ENCODE results near the gene RPS6KA4. TPM values are rescaled to one million over a fixed set of nuclear protein-coding genes. Genes with fewer than 3 reads are reported as not detected.

Gene RPS6KA4
- total RNA-seq, 1 donor from 2014 or later: 36.1 TPM

DNA sequence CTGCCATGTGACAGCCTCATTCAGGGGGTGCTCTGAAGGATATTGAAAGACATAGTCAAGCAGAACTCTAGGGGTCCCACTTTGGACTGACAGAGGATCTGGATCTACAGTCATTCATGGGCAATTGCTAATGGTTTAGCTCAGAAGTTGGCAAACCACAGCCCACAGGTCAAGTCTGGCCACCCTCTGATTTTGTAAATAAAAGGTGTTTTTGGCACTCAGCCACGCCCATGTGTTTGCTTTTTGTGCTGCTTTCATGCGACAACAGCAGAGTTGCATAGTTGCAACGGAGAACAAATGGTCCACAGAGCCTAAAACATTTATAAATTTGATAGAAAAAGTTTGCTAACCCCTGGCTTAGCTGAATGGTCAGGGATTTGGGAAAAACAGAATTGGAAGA lies 41.7 kb downstream of the RPS6KA4 start:
- TF ChIP-seq, protein P1, sequence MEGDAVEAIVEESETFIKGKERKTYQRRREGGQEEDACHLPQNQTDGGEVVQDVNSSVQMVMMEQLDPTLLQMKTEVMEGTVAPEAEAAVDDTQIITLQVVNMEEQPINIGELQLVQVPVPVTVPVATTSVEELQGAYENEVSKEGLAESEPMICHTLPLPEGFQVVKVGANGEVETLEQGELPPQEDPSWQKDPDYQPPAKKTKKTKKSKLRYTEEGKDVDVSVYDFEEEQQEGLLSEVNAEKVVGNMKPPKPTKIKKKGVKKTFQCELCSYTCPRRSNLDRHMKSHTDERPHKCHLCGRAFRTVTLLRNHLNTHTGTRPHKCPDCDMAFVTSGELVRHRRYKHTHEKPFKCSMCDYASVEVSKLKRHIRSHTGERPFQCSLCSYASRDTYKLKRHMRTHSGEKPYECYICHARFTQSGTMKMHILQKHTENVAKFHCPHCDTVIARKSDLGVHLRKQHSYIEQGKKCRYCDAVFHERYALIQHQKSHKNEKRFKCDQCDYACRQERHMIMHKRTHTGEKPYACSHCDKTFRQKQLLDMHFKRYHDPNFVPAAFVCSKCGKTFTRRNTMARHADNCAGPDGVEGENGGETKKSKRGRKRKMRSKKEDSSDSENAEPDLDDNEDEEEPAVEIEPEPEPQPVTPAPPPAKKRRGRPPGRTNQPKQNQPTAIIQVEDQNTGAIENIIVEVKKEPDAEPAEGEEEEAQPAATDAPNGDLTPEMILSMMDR (IDR thresholded peaks at IDR 0.05): no peak
- Histone ChIP-seq H3K27me3 (ENCODE audit: low read depth) (peaks cover 13% of the 10 kb centered on the region), H3K27ac (no peak overlapping the region), H3K9me3 (no peaks in the 10 kb centered on the region), H3K36me3 (no peaks in the 10 kb centered on the region), H3K4me3 (no peak overlapping the region), H3K4me1 (no peaks in the 10 kb centered on the region)
- ATAC-seq (no peak), DNase-seq (no peak)
- intact Hi-C loops (cut with DNase I): no loop called here

DNA sequence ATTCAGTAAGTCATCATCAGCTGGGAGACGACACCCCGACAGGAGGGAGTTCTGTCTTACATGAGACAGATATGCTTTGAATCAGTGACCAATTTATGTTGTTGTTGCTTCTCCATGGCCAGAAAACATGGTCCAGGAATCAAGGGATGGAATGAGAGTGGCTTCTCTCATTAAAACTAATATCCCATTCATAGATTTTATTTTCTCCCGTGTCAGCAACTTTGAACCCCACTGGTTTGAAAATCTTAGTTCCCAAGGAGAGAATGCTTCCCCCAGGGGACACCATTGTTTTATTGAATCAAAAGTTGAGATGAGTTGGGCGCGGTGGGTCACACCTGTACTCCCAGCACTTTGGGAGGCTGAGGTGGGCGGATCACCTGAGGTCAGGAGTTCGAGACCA lies 42.8 kb downstream of the RPS6KA4 start:
- Histone ChIP-seq H3K27ac (no peak overlapping the region), H3K36me3 (no peaks in the 10 kb centered on the region), H3K27me3 (ENCODE audit: low read depth) (peaks cover 3% of the 10 kb centered on the region), H3K9me3 (no peaks in the 10 kb centered on the region), H3K4me1 (peaks cover 4% of the 10 kb centered on the region), H3K4me3 (no peak overlapping the region)
- intact Hi-C loops (cut with DNase I): no loop called here
- ATAC-seq (no peak), DNase-seq (no peak)
- TF ChIP-seq, protein P1 (IDR thresholded peaks at IDR 0.05): no peak

DNA sequence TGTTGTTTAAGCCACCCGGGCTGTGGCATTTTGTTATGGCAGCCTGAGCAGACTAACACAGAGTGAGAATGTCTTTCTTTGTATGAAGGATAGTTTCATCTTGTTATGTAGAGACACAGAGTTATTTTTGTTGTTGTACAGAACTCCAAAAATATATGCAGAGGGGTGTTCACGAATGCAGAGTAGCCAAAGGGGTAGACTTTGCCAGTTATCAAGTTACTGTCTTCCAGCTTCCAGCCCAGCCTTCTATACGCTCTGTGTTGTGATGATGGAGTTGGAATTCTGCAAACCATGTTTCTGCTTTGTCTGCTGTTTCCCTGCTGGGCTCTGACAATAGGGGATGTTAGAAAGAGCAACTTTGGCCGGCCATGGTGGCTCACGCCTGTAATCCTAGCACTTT lies 44.1 kb downstream of the RPS6KA4 start:
- Histone ChIP-seq H3K4me1 (peaks cover 4% of the 10 kb centered on the region), H3K27ac (no peak overlapping the region), H3K27me3 (ENCODE audit: low read depth) (no peaks in the 10 kb centered on the region), H3K36me3 (no peaks in the 10 kb centered on the region), H3K9me3 (no peaks in the 10 kb centered on the region), H3K4me3 (no peak overlapping the region)
- no peak for DNase-seq
- TF ChIP-seq, protein P1 (IDR thresholded peaks at IDR 0.05): no peak
- ATAC-seq: no peak
- intact Hi-C loops (cut with DNase I): no loop called here

DNA sequence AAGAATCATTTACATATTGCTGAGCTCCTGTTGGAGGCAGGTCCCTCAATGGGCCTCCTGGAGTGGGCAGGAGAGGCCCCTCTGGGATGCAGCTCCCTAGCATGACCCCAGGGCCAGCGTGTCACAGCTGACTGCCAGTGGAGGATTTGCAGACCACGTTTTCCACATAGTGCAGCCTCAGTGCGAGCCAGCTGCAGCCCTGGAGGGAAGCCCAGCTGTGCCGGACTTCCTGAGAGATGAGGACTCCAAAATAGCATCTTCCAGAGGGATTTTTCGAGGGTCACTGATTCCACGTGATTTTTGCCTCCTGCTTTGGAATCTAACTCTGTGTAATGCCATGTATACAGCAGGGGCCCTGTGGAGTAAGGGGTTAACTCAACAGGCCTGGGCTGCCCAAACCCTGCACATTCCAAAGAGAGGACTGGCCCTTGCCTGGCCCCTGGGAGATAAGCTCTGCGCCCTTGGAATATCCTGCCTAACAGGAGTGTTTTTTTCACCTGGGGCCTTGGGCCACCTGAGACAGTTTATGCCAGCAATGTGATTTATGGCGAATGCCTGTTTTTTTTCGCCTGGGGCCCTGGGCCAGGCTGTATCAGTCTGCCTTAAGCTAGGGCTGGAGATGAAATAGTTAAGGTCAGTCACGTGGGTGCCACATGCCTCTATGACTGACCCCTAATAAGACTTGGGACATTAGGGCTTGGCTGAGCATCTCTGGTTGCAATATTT lies 47.4 kb downstream of the RPS6KA4 start:
- H3K27me3 ChIP-seq (ENCODE audit: low read depth): no peaks in the 10 kb centered on the region
- intact Hi-C loops (cut with DNase I): no loop called here
- H3K4me3 ChIP-seq: no peak overlapping the region
- no peak for DNase-seq
- H3K9me3 ChIP-seq: no peaks in the 10 kb centered on the region
- H3K36me3 ChIP-seq: no peaks in the 10 kb centered on the region
- peaks cover 7% of the 10 kb centered on the region for H3K4me1 ChIP-seq
- H3K27ac ChIP-seq: no peak overlapping the region
- no peak for ATAC-seq
- TF ChIP-seq, protein P1 (IDR thresholded peaks at IDR 0.05): no peak

DNA sequence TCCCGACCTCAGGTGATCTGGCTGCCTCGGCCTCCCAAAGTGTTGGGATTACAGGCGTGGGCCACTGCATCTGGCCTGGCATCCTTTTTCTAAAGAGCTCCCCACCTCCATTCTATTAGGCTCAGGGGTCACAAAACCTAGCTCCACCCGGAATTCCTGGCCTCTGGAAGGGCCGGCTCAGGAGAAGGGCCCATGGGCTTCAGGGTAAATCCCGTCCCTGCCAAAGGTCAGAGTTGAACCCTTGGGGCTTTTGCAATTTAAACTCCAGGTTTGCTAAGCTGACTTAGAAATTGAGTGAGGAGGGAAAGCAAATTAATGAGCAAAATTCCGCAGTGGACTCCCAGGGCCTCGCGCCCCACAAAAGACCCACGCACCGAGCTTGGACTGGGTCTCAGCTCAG lies 48.3 kb downstream of the RPS6KA4 start:
- Histone ChIP-seq H3K9me3 (no peaks in the 10 kb centered on the region), H3K36me3 (no peaks in the 10 kb centered on the region), H3K4me1 (peaks cover 7% of the 10 kb centered on the region), H3K27me3 (ENCODE audit: low read depth) (no peaks in the 10 kb centered on the region), H3K4me3 (no peak overlapping the region), H3K27ac (no peak overlapping the region)
- ATAC-seq (no peak), DNase-seq (no peak)
- intact Hi-C loops (cut with DNase I): no loop called here
- TF ChIP-seq, protein P1 (IDR thresholded peaks at IDR 0.05): no peak
